ENCODE data around the gene OR5K2. TPM values are rescaled to one million over a fixed set of nuclear protein-coding genes. Genes with fewer than 3 reads are reported as not detected.

The OR5K2 gene
- total and polyA plus RNA-seq, 9 donors, result not detected

- no peaks in the 10 kb centered on the region for H3K4me1 ChIP-seq (ENCODE audit: insufficient read depth)
- intact Hi-C loops (cut with DNase I), result no loop called here
- no peak overlapping the region for H3K27ac ChIP-seq
- no peak for TF ChIP-seq CTCF (IDR thresholded peaks at IDR 0.05)
- no peak for TF ChIP-seq POLR2A (IDR thresholded peaks at IDR 0.05)
- no peaks in the 10 kb centered on the region for H3K9me3 ChIP-seq
- no peaks in the 10 kb centered on the region for H3K36me3 ChIP-seq
- no peak overlapping the region for H3K4me3 ChIP-seq
- WGBS, 3 donors, result 87 to 98% (median 89%) methylated on average over 1 of the region's 1 CpG
- no peaks in the 10 kb centered on the region for H3K27me3 ChIP-seq
- DNase-seq, result no peak
These were observed 45.1 kb downstream of the OR5K2 start for GRCh38 chr3:98542623-98543022.

- no peaks in the 10 kb centered on the region for H3K9me3 ChIP-seq
- no peaks in the 10 kb centered on the region for H3K27me3 ChIP-seq
- no peak overlapping the region for H3K27ac ChIP-seq
- H3K36me3 ChIP-seq, result no peaks in the 10 kb centered on the region
- DNase-seq, result no peak
- intact Hi-C loops (cut with DNase I), result no loop called here
- TF ChIP-seq EP300 (IDR thresholded peaks at IDR 0.05) (no peak), CTCF (IDR thresholded peaks at IDR 0.05) (no peak), POLR2A (IDR thresholded peaks at IDR 0.05) (no peak)
- no peaks in the 10 kb centered on the region for H3K4me1 ChIP-seq (ENCODE audit: insufficient read depth)
- 61 to 73% (median 62%) methylated on average over 5 of the region's 5 CpGs for WGBS, 3 donors
- H3K4me3 ChIP-seq, result no peak overlapping the region
These were observed 48.5 kb downstream of the OR5K2 start for GRCh38 chr3:98545940-98546339.

Small RNAs within 50 kb of the gene (small RNA-seq; reads per million reads assigned to genes)
- gene RPL38P4, result not detected

Other genes with a start within 250 kb of the OR5K2 start
- gene OR5H6, start 233.4 kb upstream of the OR5K2 start, total RNA-seq, result not detected
- gene OR5H6, start 233.4 kb upstream of the OR5K2 start, polyA plus RNA-seq, result not detected
- not detected for gene OR5H2, start 215.2 kb upstream of the OR5K2 start, total RNA-seq
- gene OR5H2, start 215.2 kb upstream of the OR5K2 start, polyA plus RNA-seq, result not detected
- not detected for gene OR5K4, start 143.8 kb upstream of the OR5K2 start, total RNA-seq
- gene OR5K4, start 143.8 kb upstream of the OR5K2 start, polyA plus RNA-seq, result not detected
- not detected for gene OR5K3, start 107.0 kb upstream of the OR5K2 start, total RNA-seq
- gene OR5K3, start 107.0 kb upstream of the OR5K2 start, polyA plus RNA-seq, result not detected
- gene OR5K1, start 34.5 kb upstream of the OR5K2 start, total RNA-seq, result not detected
- gene OR5K1, start 34.5 kb upstream of the OR5K2 start, polyA plus RNA-seq, result not detected
- 100 to 1,000 TPM in 2 of 7 donors, 10 to 100 TPM in 5; 82.5 to 155 (median 93.4) TPM for gene CLDND1, start 25.2 kb downstream of the OR5K2 start, total RNA-seq
- 10 to 100 TPM; 75.3 to 98.9 TPM for gene CLDND1, start 25.2 kb downstream of the OR5K2 start, polyA plus RNA-seq
- gene GPR15, start 34.3 kb downstream of the OR5K2 start, total RNA-seq, result under 1 TPM in 1 of 7 donors, not detected in 6; 0.23 TPM
- gene GPR15, start 34.3 kb downstream of the OR5K2 start, polyA plus RNA-seq, result not detected
- gene CPOX, start 95.9 kb downstream of the OR5K2 start, total RNA-seq, result 10 to 100 TPM; 11.2 to 19.9 (median 17.1) TPM
- 10 to 100 TPM; 10.6 to 15.2 TPM for gene CPOX, start 95.9 kb downstream of the OR5K2 start, polyA plus RNA-seq